NCI-H69 (cell line): ENCODE measurements around the gene PVALB.

Experiments used
- DNase-seq: peaks from one replicate; lab custom pipeline; 2025; lab: John Stamatoyannopoulos, UW

The PVALB gene, protein sequence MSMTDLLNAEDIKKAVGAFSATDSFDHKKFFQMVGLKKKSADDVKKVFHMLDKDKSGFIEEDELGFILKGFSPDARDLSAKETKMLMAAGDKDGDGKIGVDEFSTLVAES

DNA sequence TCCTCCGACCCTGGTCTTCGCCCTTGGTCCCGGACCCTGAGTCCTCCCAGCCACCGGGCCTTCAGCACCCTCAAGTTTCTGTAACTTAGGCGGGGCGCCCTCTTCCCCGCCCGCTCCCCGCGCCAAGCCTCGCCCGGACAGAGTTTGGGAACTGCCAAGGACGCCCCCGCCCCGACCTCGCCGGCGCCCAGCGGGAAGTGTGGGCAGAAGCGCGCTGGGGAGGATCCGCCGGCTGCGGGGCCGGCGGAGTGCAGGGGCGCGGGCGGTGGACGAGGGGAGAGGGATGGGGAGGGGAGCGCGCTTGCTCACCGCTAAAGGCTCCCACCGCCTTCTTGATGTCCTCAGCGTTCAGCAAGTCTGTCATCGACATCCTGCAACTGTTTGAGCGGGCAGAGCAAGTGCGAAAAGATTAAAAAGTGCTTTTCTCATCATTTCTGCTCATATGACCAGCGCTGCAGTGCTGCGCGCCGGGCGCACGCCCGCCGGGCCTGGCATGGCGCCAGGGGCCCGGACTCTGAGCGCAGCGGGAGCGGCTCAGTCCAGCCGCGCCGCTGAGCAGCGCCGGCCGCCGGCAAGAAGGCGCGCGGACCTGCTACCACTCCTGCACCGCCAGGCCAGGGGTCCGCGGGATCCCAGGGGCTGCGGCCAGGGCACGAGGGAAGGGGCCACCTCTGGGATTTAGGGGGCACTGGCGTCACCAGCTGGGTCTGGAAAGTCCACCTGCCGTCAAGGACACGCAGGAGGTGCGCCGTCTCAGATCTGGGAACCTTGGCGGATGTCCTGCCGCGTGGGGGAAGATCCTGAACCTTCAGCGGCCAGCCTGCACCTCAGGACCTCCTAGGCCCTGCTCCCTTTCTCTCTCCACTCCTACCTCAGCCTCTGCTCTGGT is at the start of gene PVALB:
PVALB (minus strand) TSS at position 400 of the 889 bp plus-strand sequence; CDS start at position 370, 30 bp downstream.
- peak; percentile 69 for DNase-seq

- DNase-seq, result no peak
Measured at GRCh38 chr22:36865346-36865745, 48.5 kb upstream of the PVALB start.

DNA sequence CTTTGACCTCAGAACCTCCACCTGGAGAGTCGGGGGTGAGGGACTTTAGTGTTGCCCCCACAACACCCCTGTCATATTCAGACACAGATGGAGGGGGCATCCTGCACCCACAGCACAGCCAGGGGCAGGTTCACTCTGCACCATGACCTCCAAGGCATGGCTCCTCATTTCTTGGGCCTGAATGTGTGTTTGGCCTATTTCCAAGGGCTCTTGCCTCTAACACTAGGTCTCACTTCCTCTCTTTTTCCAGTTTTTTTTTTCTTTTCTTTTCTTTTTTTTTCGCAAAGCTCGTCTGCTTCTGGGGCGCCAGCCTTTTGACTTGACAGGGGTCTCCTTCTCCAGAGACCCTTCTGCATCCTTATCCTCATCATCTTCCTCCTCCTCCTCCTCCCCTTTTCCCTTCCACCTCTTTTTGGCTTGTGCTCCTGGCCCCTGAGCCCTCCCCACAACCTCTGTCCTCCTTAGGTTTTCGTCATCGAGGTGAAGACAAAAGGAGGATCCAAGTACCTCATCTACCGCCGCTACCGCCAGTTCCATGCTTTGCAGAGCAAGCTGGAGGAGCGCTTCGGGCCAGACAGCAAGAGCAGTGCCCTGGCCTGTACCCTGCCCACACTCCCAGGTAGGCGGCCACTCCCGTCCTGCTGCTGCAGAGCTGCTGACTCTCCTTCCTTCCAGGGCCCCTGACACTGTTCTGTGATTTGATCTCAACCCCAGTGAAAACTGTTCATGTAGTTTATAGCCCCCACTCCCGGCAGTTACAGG is 47.8 kb upstream of the PVALB start:
- no peak for DNase-seq

DNA sequence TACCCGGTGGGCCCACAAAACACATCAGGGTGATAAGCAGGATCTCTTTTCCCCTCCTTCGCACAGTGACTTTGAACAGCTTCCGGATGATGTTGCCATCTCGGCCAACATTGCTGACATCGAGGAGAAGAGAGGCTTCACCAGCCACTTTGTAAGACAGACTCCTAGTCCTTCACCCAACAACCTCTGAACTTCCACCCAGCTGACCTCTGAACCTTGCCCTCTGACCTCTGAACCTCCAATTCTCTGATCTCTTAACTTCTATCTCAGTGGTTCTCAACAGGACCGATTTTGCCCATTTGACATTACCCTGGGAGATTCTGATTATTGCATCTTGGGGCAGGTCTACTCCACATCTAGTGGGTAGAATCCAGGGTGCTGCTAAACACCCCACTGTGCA is 47.1 kb upstream of the PVALB start:
- no peak for DNase-seq

GRCh38 chr22:36863281-36863680 is 46.4 kb upstream of the PVALB start:
- DNase-seq, result no peak

DNA sequence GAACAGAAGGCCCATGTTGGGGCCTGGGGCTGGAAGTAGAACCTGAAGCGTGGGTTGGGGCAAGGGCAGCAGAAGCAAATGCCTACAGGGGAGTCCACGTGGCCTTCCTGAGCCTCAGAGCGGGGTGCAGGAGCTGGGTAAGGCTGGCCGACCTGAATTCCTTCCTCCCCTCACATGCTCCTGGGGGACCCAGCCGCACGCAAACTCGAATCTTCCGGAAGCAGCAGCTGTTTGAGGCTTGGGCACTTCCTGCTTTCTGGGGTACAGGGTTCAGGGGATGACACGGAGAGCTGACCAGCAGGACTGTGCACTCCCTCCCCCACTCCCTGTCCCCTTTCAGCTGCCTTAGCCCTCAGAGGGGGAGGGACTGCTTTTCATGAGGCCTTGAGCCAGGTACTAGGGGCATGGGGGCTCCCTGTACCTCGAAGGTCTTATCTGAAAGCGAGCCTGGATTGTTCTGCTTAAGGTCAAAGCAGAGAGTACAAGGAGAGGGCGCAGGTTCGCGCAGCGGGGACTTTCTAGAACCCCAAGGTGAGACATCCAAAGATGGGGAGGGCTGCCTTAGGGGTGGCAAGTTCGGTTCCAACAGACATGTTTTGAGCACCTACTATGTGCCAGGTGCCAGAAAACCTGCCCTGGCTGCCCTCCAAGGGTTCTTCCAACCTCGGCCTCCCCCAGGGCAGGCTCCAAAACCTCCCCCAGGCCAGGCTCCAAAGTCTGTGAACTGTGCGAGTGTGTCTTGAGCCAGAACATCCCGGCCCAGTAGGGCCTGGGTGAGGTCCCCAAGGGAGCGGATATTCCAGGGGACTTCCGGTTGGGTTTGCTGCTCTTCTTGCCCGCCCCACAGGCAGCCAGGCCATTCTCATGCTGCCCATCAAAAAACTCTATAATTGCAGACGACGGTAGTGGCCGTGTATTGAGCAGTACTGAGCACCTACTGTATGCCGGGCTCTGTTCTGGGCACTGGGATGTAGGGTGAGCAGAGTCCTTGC is 45.7 kb upstream of the PVALB start:
- DNase-seq, result no peak

DNA sequence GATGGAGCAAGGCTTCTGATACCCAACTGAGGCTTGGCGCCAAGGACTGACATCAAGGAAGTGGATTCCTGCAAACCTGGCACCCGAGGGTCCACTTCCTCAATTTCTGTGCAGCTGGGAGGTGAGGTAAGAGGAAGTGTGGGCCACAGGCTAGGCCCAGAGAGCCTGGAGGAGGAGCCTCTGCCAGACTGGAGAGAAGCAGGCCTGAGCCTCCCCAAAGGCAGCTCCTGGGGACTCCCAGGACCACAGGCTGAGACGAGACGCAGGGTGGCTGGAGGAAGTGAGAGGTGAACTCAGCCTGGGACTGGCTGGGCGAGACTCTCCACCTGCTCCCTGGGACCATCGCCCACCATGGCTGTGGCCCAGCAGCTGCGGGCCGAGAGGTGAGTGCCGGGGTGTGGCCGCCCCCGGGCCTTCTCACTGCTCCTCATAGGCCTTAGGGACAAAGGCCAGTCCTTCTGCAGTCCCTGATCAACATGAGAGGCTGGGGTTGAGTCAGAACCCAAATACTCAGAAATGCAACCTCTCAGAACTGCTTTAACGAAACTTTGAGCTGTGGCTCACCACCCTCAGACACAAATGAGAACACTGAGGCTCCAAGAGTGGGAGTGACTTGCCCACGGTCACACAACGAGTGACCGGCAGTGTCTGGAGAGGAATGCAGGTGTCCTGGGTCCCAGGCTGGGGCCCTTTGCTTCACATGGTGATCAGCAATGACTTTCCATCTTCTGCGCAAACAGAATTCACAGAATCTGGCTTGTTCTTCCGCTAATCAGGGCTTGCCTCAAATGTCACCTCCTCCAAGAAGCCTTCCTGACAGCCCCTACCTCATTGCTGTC is 44.2 kb upstream of the PVALB start, which contains the start of gene NCF4:
NCF4 (plus strand) TSS at position 186 of the 839 bp plus-strand sequence; CDS start at position 352, 166 bp downstream.
- no peak for DNase-seq

GRCh38 chr22:36860438-36860820 is 43.6 kb upstream of the PVALB start:
- DNase-seq, result no peak

DNA sequence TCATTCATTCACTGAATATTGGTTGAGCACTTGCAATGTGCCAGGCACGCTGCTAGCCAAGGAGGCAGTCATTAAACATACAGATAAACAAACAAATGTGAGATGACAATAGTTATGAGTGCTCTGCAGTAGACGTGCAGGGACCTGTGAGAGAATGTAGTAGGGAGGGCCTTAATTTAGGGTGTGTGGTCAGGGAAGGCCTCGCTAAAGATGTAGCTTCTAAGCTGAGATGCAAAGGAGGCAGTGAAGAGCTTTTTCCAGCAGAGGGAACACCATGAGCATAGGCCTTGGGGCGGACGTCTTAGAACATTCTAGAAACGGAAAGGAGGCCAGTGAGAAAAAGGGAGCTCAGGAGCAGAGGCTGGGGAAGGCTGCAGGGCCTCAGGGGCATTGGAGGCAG is 43.2 kb upstream of the PVALB start:
- DNase-seq, result no peak

GRCh38 chr22:36858966-36859365 is 42.1 kb upstream of the PVALB start:
- no peak for DNase-seq

DNA sequence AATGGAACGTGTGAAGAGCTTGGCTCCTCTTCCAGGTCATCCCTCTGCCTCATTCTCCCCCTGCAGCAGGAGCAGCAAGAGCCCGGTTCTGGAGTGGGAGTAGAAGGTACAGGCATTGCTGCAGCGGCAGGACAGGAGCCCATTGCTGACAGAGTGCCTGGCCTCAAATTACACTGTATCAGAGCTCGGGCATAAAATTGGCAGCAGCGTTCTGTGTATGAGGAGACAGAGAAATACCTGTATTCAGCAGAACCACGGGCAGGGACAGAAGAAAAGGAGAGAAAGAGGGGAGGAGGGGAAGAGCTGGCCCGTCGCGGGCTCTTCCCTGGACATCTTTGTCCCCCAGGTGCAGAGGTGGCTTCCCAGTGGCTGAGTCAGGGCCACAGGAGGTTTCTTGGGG is 41.3 kb upstream of the PVALB start:
- no peak for DNase-seq

- DNase-seq, result no peak
Measured at GRCh38 chr22:36856792-36857135, 39.9 kb upstream of the PVALB start.

- peak; percentile 85 for DNase-seq
Measured at GRCh38 chr22:36856121-36856791, 39.4 kb upstream of the PVALB start.

DNA sequence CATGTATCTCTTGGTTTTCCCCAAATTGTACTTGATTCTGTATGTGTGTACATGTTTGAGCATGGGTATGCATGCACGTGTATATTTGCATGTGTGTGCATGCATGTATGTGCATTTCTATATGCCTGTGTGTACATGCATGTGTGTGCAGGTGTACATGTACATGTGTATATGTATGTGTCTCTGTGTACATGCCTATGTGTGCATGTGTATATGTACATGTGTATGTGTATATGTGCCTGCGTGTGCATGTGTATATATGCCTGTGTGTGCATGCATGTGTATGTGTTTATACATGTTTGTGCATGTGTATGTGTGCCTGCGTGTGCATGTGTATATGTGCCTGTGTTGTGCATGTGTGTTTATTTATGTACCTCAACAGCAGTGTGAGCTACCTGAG is 38.6 kb upstream of the PVALB start:
- DNase-seq, result no peak

DNA sequence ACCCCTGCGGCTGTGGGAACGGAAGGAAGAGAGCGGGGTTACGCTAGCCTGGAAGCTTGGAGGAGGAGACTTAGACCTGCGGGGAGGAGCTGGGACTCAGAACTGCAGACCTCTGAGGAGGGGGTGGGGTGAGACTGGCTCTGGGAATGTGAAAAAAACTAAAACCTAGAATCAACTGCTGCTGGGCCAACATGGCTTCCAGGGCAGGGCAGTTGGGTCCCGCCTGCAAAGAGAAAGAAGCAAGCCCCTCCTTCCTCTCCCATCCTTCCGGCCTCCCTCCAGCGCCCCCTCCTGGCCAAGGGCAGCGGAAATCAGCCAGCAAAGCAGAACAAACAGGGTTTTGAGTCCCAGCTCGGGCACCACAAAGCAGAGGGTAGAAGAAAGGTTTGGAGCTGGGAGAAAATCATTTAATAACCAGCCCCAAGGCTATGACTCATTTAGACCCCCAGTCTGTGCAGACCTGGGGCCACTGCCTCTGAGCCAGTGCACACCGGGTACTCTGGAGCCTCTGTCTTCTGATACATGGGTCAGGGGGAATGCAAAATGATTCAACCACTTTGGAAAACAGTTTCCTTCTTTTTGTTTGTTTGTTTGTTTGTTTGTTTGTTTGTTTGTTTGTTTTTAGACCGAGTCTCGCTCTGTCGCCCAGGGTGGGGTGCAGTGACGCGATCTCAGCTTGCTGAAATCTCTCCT is 36.7 kb upstream of the PVALB start:
- peak; percentile 74 for DNase-seq

DNA sequence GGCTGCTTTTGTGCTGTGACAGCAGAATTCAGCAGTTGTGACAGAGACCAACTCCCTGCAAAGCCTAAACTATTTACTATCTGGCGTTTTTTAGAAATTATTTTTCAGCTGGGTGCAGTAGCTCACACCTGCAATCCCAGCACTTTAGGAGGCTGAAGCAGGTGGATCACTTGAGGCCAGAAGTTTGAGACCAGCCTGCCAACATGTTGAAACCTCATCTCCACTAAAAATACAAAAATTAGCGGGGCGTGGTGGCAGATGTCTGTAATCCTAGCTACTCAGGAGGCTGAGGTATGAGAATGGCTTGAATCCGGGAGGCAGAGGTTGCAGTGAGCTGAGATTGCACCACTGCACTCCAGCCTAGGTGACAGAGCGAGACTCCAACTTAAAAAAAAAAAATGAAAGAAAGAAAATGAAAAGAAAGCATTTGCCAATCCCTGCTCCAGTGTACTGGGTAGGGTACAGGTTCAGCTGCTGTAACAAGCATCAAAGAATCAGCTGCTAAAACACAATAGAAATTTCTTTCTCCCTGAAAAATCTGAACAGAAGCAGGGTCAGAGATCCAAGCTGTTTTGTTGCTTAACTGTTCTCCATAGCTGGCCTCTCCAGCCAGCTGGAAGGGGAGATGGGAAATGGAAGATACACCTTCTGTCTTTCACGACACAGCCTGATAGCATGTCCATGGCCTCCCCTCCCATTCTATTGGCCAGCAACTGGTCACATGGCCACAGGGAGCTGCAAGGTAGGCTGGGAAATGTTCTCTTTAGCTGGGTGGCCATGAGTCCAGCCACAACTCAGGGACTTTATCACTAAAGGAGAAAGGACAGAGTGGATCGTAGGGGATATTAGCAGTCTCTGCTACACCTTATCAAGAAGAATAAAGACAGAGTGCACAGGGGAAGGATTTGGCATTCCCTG is 35.5 kb upstream of the PVALB start:
- no peak for DNase-seq

DNA sequence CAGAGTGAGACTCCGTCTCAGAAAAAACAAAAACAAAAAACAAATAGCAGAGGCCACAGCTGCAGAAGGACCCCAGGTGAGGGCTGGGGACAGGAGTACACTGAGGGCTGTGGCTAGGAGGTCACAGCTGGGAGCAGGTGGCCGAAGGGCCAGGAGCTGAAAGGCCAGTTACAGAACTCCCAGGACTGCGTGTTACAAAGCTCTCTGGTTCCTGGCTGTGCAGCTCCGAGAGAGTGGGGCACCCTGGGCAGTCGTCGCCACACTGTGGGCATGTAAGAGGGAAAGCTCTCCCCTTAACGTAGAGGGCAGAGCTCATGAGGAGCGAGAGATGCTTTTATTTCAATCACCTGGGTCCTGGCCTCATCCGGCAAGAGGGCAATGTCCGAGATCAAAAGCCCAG is 33.8 kb upstream of the PVALB start:
- DNase-seq, result no peak

GRCh38 chr22:36850056-36850455 is 33.2 kb upstream of the PVALB start:
- no peak for DNase-seq

GRCh38 chr22:36846949-36847348 is 30.1 kb upstream of the PVALB start:
- no peak for DNase-seq
